H9 (cell line): Measurements from ENCODE around the gene SSBP1. TPM values are rescaled to one million over a fixed set of nuclear protein-coding genes. Genes with fewer than 3 reads are reported as not detected.

Experiments
- DNase-seq: peaks from one replicate; pipeline ENCODE4 v3.0.0-alpha.2; 2017
- H2AFZ ChIP-seq: one replicate; pipeline ENCODE4 v1.6.1; 2013; ENCODE audit warnings: mild to moderate bottlenecking, low read length, control low read depth, moderate library complexity
- H2AK5ac ChIP-seq: 2 replicates; pipeline ENCODE4 v1.6.1; 2013; ENCODE audit warnings: low read length, control low read depth, mixed read lengths; ENCODE audit not compliant: insufficient read length
- H2BK120ac ChIP-seq: one replicate; pipeline ENCODE4 v1.6.1; 2013; ENCODE audit warnings: low read depth, mild to moderate bottlenecking, low read length, control low read depth, inconsistent platforms; ENCODE audit not compliant: poor library complexity, severe bottlenecking
- H2BK12ac ChIP-seq: 2 replicates; pipeline ENCODE4 v1.6.1; 2013; ENCODE audit warnings: low read length, control low read depth, mixed read lengths, low read depth; ENCODE audit not compliant: insufficient read length
- H2BK15ac ChIP-seq: 2 replicates; pipeline ENCODE4 v1.6.1; 2013; ENCODE audit warnings: low read depth, low read length, control low read depth
- H2BK20ac ChIP-seq: one replicate; pipeline ENCODE4 v1.6.1; 2013; ENCODE audit warnings: low read depth, mild to moderate bottlenecking, low read length, control low read depth, inconsistent platforms; ENCODE audit not compliant: poor library complexity, severe bottlenecking
- H2BK5ac ChIP-seq: 2 replicates; pipeline ENCODE4 v1.6.1; 2013; ENCODE audit warnings: low read length, control low read depth, mixed read lengths; ENCODE audit not compliant: insufficient read length
- H3K14ac ChIP-seq: 2 replicates; pipeline ENCODE4 v1.6.1; 2013; ENCODE audit warnings: low read length, control low read depth; ENCODE audit not compliant: insufficient read depth
- H3K18ac ChIP-seq: 2 replicates; pipeline ENCODE4 v1.6.1; 2013; ENCODE audit warnings: low read depth, mild to moderate bottlenecking, mixed read lengths, low read length, control low read depth; ENCODE audit not compliant: insufficient read length
- H3K23ac ChIP-seq: 2 replicates; pipeline ENCODE4 v1.6.1; 2013; ENCODE audit warnings: low read length, control low read depth, mixed read lengths, low read depth; ENCODE audit not compliant: insufficient read length
- H3K23me2 ChIP-seq: 2 replicates; pipeline ENCODE4 v1.6.1; 2013; ENCODE audit warnings: low read depth, mild to moderate bottlenecking, mixed read lengths, low read length, control low read depth; ENCODE audit not compliant: insufficient read length, poor library complexity, severe bottlenecking
- H3K27ac ChIP-seq: 2 replicates; pipeline ENCODE4 v1.5.1; 2013; ENCODE audit warnings: low read length, control low read depth, mixed read lengths, low read depth; ENCODE audit not compliant: insufficient read length
- H3K27me3 ChIP-seq: 2 replicates; pipeline ENCODE4 v1.6.1; 2013; ENCODE audit warnings: low read length, control low read depth, inconsistent platforms; ENCODE audit not compliant: insufficient read depth
- H3K4ac ChIP-seq: 2 replicates; pipeline ENCODE4 v1.6.1; 2013; ENCODE audit warnings: low read depth, mild to moderate bottlenecking, control low read depth, inconsistent platforms, low read length, moderate library complexity
- H3K4me1 ChIP-seq: 2 replicates; pipeline ENCODE4 v1.6.1; 2013; ENCODE audit warnings: low read length, control low read depth, inconsistent platforms; ENCODE audit not compliant: insufficient read depth
- H3K4me2 ChIP-seq: 2 replicates; pipeline ENCODE4 v1.6.1; 2013; ENCODE audit warnings: low read length, control low read depth, mixed read lengths; ENCODE audit not compliant: insufficient read length, insufficient read depth
- H3K56ac ChIP-seq: 2 replicates; pipeline ENCODE4 v1.6.1; 2013; ENCODE audit warnings: low read depth, mild to moderate bottlenecking, mixed read lengths, low read length, control low read depth; ENCODE audit not compliant: insufficient read length
- H3K79me1 ChIP-seq: 2 replicates; pipeline ENCODE4 v1.6.1; 2013; ENCODE audit warnings: low read depth, mild to moderate bottlenecking, moderate library complexity, low read length, control low read depth, inconsistent platforms; ENCODE audit not compliant: insufficient read depth, poor library complexity, severe bottlenecking
- H3K79me2 ChIP-seq: 2 replicates; pipeline ENCODE4 v1.6.1; 2013; ENCODE audit warnings: low read length, control low read depth, inconsistent platforms; ENCODE audit not compliant: insufficient read depth
- H3K9ac ChIP-seq: 2 replicates; pipeline ENCODE4 v1.6.1; 2013; ENCODE audit warnings: low read length, control low read depth, mixed read lengths; ENCODE audit not compliant: insufficient read length; ENCODE audit errors: extremely low read depth
- H3K9me3 ChIP-seq: one replicate; pipeline ENCODE4 v1.6.1; 2013; ENCODE audit warnings: low read depth, low read length, inconsistent platforms; ENCODE audit not compliant: control insufficient read depth
- H3T11ph ChIP-seq: one replicate; pipeline ENCODE4 v1.6.1; 2013; ENCODE audit warnings: mild to moderate bottlenecking, low read length, control low read depth, inconsistent platforms
- H4K20me1 ChIP-seq: one replicate; pipeline ENCODE4 v1.6.1; 2013; ENCODE audit not compliant: control insufficient read depth, insufficient read length, insufficient read depth
- H4K5ac ChIP-seq: 2 replicates; pipeline ENCODE4 v1.6.1; 2013; ENCODE audit warnings: low read depth, mild to moderate bottlenecking, mixed read lengths, low read length, control low read depth; ENCODE audit not compliant: insufficient read length
- H4K8ac ChIP-seq: replicated peaks from 2 replicates; pipeline ENCODE4 v1.6.1; 2013; ENCODE audit warnings: low read length, control low read depth, mixed read lengths, low read depth; ENCODE audit not compliant: insufficient read length
- H4K91ac ChIP-seq: 2 replicates; pipeline ENCODE4 v1.6.1; 2013; ENCODE audit warnings: low read depth, mild to moderate bottlenecking, moderate library complexity, mixed read lengths, low read length, control low read depth; ENCODE audit not compliant: insufficient read length
- H3K27ac Mint-ChIP-seq, 3 experiments: 2 replicates in 2 of 3; 3 replicates in 1 of 3; pipeline ENCODE4 v1.8.0; 2020 to 2021; ENCODE audit warnings: mixed read lengths in 3 of 3, mild to moderate bottlenecking in 1 of 3, moderate library complexity in 1 of 3
- H3K27me3 Mint-ChIP-seq: 2 replicates; pipeline ENCODE4 v1.8.0; 2021; ENCODE audit warnings: low read depth, mild to moderate bottlenecking, moderate library complexity, mixed read lengths
- H3K36me3 Mint-ChIP-seq, 3 experiments: 2 replicates in 2 of 3; 3 replicates in 1 of 3; pipeline ENCODE4 v1.8.0; 2020 to 2021; ENCODE audit warnings: low read depth in 3 of 3, mixed read lengths in 3 of 3; ENCODE audit not compliant: insufficient read depth in 1 of 3
- H3K4me1 Mint-ChIP-seq, 2 experiments: 2 replicates each; pipeline ENCODE4 v1.8.0; 2020; ENCODE audit warnings: mixed read lengths in 2 of 2
- H3K4me3 Mint-ChIP-seq, 2 experiments: 2 replicates in 1 of 2; 3 replicates in 1 of 2; pipeline ENCODE4 v1.8.0; 2020 to 2021; ENCODE audit warnings: mild to moderate bottlenecking in 2 of 2, mixed read lengths in 2 of 2, moderate library complexity in 1 of 2
- H3K9me3 Mint-ChIP-seq, 2 experiments: 2 replicates in 1 of 2; 3 replicates in 1 of 2; pipeline ENCODE4 v1.8.0; 2020; ENCODE audit warnings: mild to moderate bottlenecking in 2 of 2, mixed read lengths in 2 of 2, moderate library complexity in 1 of 2
- CTCF ChIP-seq: fragments of 200-600 bp; sonication (generic); conservative IDR thresholded peaks from 3 replicates; pipeline ENCODE4 v1.8.0; 2021; ENCODE audit warnings: antibody characterized with exemption, mild to moderate bottlenecking
- WGBS: extraction: QIAGEN DNeasy Blood & Tissue Kit; methylation state at CpG from one replicate; pipeline ENCODE4 v1.1.7; 2013; ENCODE audit warnings: missing lambda C conversion rate, low lambda C conversion rate, mixed read lengths; ENCODE audit not compliant: insufficient read length; ENCODE audit errors: extremely low coverage; 5-methylcytosine and 5-hydroxymethylcytosine counted together
- total RNA-seq: library from RNA; stranded (reverse); gene quantifications from 2 replicates; pipeline ENCODE4 v1.2.1, GENCODE V29; 2021

Gene SSBP1
- total RNA-seq, 1 experiment from 2014 or later = 266 TPM

- Mint-ChIP-seq H3K4me3 (no peak overlapping the region; a peak in 1 of 5 replicates), H3K9me3 (no peaks in the 10 kb centered on the region), H3K36me3 (0 out of 7 replicates have a peak, but pooled peaks cover 0 to 3% (median 0%) of the 10 kb centered on the region in 3 experiments), H3K27ac (peak overlapping the region in 1 of 3 experiments; percentile 16; a peak in 3 of 7 replicates), H3K27me3 (peaks cover 12% of the 10 kb centered on the region), H3K4me1 (peaks cover 60 to 66% of the 10 kb centered on the region in 2 experiments)
- no peak for DNase-seq
- Histone ChIP-seq H3K9me3 (no peaks in the 10 kb centered on the region), H3K23me2 (peaks cover 5% of the 10 kb centered on the region), H3K79me1 (peaks cover under 1% of the 10 kb centered on the region), H4K8ac (no peak overlapping the region), H4K5ac (no peak overlapping the region), H4K20me1 (no peaks in the 10 kb centered on the region), H3K4ac (no peak overlapping the region), H3K14ac (no peak overlapping the region), H2BK20ac (no peak overlapping the region), H2BK120ac (no peak overlapping the region), H3K4me2 (no peak overlapping the region), H2AK5ac (no peak overlapping the region), H2BK5ac (no peak overlapping the region), H3K56ac (no peak overlapping the region), H3K9ac (no peak overlapping the region), H3K23ac (no peak overlapping the region), H3T11ph (no peak overlapping the region), H3K18ac (no peak overlapping the region), H2BK15ac (no peak overlapping the region), H2BK12ac (no peak overlapping the region), H4K91ac (no peak overlapping the region), H3K27ac (no peak overlapping the region), H3K4me1 (peaks cover 4% of the 10 kb centered on the region), H3K79me2 (no peaks in the 10 kb centered on the region), H3K27me3 (peaks cover 2% of the 10 kb centered on the region; the same call in 1 of the 2 replicates), H2AFZ (no peak overlapping the region)
- TF ChIP-seq CTCF = no peak
- no CpG with 5 or more reads among the region's 1 CpG for WGBS
Measured at GRCh38 chr7:141698247-141699015, 39.7 kb upstream of the SSBP1 start.
